Frontal cortex (tissue), 4 donors: Measurements from ENCODE around the gene AJM1. TPM values are rescaled to one million over a fixed set of nuclear protein-coding genes. Genes with fewer than 3 reads are reported as not detected.
"Not testable (repeated sequence)": the region's sequence is repeated elsewhere in the genome, so short reads cannot be mapped to it uniquely, and the experiment has no call there.

Source experiments
- DNase-seq, 2 donors: peaks; one replicate each; pipeline ENCODE4 v3.0.0; 2012; ENCODE audit warnings: low spot score in 2 of 2
- FAIRE-seq: peaks from 2 replicates; lab custom pipeline; 2012; peaks lifted over from hg19 to GRCh38; lab: Jason Lieb, UNC
- total RNA-seq: library from RNA; depleted of rRNA; stranded (reverse); fragments of >200 nt; gene quantifications from one replicate; pipeline ENCODE4 v1.2.3, GENCODE V29; 2014
- donor health status: control.
- donor health status: control.
- donor health status: control.

The AJM1 gene
- 0.82 TPM for total RNA-seq

DNA sequence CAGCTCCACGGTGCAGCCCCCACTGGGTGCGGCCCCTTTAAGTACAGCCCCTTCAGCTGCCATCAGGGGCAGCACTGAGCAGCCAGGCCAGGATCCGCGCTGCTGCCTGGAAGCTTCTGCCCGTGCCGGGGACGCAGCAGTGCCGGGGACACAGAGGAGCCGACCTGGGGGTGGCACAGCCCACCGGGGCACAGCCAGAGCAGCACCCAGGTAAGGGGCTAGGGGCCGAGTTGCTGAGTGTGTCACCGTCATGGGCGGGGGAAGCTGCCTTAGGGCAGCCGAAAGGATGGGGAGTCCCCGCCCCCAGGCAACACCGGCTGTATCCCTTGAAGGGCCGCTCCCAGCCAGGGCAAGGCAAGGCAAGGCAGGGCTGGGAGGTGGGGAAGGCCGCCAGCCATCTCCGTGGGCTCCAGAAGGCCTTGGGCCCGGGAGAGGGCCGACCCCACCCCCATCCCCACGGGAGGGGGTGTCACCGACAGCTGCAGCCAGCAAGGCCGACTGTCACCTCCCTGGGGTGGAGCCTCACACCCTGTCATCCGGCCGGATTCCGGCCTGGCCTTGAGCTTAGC, at the start of gene AJM1:
AJM1 (plus strand) TSS at position 99 of the 569 bp plus-strand sequence. CDS start 1,937 bp downstream, outside the sequence.
- FAIRE-seq, result not testable (repeated sequence)

GRCh38 chr9:136793086-136793946, 49.0 kb upstream of the AJM1 start:
- FAIRE-seq (no peak), DNase-seq (no peak)

More for the DNA sequence above, at the start of gene AJM1:
- peak; percentile 83 to 85 for DNase-seq

DNA sequence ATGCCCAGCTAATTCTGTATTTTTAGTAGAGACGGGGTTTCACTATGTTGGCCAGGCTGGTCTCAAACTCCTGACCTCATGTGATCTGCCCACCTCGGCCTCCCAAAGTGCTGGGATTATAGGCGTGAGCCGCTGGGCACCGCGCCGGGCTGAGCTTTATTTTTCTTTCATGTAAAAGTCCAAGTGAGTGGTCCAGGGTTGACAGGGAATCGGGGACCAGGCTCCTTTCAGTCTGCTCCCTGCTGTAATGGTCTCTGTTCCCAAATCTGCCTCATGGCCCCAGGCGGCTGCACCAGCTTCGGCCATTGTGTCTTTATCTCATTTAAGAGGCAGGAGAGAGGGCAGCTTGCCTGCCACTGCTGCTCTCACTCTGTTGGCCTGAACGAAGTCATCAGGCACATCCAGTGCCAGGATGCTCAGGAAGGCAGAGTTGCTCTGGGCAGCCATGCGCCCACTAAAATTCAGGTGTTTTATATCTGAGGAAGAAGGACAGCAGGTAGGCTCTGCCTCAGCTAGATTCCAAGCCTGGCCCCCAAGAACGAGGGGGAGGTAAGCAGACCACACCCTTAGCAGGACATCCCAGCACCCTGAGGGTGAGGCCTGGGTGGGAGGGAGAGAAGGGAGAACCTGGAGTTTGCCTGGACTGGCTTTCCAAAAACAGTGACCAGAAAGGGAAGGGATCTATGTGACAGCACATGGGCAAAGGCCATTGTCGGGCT, 47.8 kb upstream of the AJM1 start:
- FAIRE-seq, result no peak

DNA sequence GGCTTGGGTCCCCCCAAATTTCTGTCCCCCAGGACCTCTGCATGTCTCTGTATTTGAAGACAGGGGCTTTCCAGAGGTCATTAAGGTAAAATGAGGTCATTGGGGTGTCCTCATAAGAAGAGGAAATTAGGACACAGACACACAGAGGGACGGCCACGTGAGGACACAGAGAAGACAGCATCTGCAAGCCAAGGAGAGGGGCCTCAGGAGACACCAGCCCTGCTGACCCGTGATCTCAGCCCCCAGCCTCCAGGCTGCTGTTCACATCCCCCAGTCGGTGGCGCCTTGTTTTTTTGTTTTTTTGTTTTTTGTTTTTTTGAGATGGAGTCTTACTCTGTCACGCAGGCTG, 47.3 kb upstream of the AJM1 start:
- FAIRE-seq (no peak), DNase-seq (no peak)

More for the DNA sequence above, 47.8 kb upstream of the AJM1 start:
- no peak for DNase-seq

DNA sequence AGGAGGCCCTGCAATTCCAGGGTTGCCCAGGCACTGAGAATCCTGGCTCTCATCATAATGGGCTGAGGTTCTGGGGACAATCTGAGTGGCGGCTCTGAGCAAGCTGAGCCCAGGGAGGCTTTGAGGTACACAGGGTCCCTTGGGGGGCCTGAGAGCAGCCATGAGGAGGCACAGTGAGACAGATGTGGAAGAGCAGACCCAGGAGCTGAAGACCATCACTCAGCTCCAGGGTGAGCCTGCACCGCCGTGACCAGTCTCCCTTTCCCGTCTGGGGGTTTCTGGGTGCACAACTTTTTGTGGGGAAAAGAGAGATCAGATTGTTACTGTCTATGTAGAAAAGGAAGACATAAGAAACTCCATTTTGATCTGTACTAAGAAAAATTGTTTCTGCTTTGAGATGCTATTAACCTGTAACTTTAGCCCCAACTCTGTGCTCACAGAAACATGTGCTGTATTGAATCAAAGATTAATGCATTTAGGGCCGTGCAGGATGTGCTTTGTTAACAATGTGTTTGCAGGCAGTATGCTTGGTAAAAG, 46.0 kb upstream of the AJM1 start, which contains the start of gene CCDC183:
CCDC183 (plus strand) TSS at position 101 of the 537 bp plus-strand sequence; CDS start at position 161, 60 bp downstream.
- FAIRE-seq, result no peak
- DNase-seq, result no peak

- not testable (repeated sequence) for DNase-seq, FAIRE-seq
Measured at GRCh38 chr9:136796775-136797347, 45.4 kb upstream of the AJM1 start.

DNA sequence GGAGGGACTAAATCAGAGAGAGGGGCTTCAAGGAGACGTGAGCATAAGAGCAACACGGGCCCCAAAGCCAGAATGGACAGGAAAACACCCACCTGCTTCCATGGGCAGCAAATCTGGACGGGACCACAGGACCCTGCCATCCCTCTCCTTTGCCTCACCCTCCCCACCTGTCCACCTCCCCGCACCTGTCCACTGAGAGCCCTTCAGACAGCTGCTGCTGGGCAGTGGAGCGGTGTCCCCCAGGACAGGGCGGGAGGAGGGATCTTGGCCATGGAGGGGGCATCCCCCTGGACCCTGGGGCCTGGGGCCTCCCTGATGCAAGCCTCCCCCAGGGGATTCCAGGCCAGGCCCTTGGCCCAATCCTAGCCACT, 43.6 kb upstream of the AJM1 start:
- no peak for FAIRE-seq

DNA sequence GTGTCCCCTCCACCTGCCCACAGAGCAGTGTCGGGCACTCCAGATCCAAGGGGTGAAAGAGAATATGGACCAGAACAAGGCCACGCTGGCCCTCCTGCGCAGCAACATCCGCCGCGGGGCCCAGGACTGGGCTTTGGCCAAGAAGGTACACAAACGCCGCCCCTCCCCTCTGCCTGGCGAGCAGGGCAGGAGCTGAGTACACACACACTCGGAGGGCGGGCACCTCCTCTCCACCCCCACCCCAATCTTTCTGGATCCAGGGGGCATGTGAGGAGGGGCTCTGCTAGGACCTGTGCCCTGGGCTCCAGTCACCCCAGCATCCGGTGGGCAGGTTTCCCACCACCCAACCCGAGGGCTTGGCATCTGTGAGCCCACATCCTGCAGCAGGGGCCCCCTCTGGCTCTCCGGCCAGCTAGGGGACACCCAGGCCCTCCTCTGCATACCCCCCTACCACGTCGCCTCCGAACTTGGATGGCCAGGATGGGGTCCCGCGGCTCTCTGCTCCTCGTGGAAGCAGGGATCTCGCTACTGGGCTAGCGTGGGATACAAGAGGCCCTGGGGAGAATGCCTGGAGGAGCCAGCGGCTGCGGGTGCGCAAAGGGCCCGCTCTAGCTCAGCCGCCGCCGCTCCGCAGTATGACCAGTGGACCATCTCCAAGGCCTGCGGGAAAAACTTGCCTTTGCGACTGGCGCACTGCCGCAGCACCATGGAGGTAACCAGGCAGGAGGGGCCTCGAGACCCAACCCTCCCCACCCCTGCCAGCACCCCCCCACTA, 43.0 kb upstream of the AJM1 start:
- FAIRE-seq, result no peak

More for the DNA sequence above, 43.6 kb upstream of the AJM1 start:
- DNase-seq, result no peak

DNA sequence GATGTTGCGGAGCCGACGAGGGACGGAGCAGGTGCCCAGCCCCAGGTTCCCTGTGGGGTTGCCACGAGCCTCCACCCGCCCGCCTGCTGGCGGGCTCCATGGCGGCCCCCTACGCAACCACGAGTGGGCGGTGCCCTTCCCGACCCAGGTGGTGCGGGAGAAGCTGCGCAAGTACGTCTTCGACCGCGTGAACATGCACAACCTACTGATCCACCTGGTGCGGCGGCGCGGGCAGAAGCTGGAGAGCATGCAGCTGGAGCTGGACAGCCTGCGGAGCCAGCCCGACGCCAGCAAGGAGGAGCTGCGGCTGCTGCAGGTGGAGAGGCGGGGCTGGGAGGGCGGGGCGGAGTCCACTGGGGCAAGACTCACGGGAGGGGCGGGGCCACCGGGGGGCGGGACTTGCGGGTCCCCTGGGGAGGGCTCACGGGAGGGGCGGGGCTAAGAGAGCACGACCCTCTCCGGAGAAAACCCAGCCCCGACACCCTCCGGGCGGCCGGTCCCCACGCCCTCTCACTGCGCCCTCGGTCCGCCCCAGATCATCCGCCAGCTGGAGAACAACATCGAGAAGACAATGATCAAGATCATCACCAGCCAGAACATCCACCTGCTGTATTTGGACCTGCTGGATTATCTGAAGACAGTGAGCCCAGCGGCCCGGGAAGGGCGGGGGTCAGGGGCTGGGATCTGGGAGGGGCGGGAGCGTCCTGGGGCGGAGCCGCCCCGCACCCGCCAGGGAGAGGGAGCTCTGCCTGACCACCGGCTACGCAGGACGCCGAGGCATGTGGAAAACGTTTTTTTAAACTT, 42.2 kb upstream of the AJM1 start:
- FAIRE-seq, result no peak
- peak; percentile 70 to 80 for DNase-seq

More for the DNA sequence above, 43.0 kb upstream of the AJM1 start:
- DNase-seq, result no peak

- peak in 1 of 2 donors; percentile 10 for DNase-seq
- FAIRE-seq, result no peak
Measured at GRCh38 chr9:136802321-136802720, 40.0 kb upstream of the AJM1 start.

GRCh38 chr9:136803009-136803550, 39.2 kb upstream of the AJM1 start:
- not testable (repeated sequence) for FAIRE-seq, DNase-seq

DNA sequence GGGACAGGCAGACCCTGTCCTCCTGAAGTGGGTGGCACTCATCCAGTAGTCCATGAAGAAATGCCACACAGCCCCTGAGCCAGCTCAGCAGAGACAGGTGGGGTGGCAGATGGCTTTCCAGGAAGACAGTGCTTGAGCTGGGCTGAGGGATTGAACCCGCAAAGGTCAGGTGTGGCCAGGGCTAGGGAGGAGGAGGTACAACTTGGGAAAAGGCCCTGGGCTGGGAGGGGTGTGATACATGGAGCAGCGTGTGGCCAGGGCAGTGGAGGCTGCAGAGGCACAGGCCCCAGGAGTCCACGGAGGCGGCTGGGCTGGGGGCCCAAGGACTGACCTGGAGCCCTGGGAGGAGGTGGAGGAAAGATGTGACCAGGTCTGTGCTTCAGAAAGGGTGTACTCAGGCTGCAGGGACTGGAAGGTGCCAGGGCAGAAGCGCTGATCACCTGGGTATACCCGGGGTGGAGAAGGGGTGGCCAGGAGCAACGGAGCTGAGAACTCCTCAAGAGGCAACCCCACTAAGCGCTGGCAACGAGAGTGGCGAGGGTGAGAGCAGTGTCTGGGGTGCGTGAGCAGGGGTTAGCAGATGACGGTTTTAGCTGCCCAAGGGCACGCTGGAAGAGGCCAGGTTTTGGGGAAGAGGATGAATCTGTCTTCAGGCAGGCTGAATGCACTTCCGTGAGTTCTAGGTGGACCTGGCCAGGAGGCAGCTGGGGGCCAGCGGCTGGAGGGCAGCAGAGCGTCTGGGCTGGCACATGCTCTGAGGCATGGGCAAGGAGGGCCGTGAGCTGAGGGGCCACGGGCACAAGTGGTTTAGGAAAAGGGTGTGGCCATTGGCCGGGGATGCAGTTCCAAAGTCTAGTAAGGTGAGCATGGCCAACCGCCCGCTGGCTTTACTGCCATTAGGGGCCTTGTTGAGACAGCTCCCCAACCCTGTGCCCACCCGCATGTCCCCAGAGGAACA, 38.4 kb upstream of the AJM1 start:
- FAIRE-seq (no peak), DNase-seq (peak in 1 of 2 donors; percentile 14)

DNA sequence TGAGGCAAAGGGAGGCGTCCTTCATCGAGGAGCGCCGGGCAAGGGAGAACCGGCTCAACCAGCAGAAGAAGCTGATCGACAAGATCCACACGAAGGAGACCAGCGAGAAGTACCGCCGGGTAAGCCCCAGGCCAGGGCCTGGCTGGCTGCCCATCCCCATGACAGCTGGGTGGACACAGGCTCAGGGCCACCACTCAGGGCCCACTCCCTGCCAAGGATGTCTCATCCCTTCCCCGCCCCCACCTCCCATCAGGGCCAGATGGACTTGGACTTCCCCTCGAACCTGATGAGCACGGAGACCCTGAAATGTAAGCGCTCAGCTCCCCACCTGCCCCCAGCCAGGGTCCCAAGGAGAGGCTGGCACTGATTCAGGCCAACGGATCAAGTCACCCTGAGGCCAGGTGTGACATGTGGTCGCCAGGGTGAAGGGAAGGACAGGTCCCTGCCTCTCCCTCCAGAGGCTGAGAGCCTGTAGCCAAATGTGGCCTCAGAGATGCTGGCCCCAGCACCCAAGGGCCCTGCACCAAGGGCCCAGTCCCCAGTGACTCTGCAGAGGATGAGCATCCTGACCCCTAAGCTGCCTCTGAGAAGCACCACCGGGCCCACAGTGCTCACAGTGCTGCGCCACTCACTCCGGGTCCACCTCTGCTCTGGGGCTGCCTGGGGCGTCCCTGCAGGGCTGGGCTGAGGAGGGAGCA, 37.6 kb upstream of the AJM1 start:
- FAIRE-seq (no peak), DNase-seq (peak in 1 of 2 donors; percentile 19)

- DNase-seq (peak in 1 of 2 donors; percentile 10), FAIRE-seq (no peak)
Measured at GRCh38 chr9:136805207-136805740, 37.0 kb upstream of the AJM1 start.

DNA sequence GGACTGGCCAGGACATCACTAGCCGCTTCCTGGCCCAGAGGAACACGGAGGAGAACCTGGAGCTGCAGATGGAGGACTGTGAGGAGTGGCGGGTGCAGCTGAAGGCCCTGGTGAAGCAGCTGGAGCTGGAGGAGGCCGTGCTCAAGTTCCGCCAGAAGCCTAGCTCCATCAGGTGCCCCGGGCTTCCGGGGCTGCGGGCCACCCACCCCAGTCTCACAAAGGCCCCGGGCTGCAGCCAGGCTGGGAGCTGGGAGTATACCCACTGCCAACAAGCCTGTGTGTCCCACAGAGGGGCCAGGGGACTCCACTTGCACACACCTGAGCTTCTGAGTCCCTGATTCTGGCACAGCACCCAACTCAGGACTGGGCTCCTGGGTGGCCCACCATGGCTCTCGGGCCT, 36.2 kb upstream of the AJM1 start:
- FAIRE-seq (no peak), DNase-seq (no peak)

DNA sequence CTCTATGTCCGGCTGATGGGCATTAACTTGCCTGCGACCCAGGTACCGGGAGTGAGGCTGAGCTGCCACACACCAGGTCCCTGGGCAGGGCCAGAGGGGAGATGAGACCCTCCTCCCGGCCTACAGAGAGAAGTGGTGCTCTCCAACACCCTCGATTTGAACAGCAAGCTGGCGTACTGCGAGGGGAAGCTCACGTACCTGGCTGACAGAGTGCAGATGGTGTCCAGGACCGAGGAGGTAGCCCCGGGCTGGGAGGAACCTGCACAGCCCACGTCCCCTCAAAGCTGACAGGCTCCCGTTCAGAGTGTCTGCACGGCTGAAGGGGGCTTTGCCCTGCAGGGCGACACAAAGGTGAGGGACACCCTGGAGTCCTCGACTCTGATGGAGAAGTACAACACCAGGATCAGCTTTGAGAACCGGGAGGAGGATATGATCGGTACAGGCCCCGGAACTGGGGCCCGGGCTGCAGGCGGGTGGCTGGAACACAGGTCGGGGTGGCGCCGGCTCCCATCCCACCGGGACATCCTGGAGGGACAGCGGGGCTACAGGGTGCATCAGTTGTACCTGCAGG, 35.6 kb upstream of the AJM1 start:
- FAIRE-seq, result no peak
- DNase-seq, result no peak
